Measurements from ENCODE around the gene SLC22A4.
A peak's percentile ranks its signal among the peaks of the same experiment; 100 is the strongest.

The SLC22A4 gene

DNA sequence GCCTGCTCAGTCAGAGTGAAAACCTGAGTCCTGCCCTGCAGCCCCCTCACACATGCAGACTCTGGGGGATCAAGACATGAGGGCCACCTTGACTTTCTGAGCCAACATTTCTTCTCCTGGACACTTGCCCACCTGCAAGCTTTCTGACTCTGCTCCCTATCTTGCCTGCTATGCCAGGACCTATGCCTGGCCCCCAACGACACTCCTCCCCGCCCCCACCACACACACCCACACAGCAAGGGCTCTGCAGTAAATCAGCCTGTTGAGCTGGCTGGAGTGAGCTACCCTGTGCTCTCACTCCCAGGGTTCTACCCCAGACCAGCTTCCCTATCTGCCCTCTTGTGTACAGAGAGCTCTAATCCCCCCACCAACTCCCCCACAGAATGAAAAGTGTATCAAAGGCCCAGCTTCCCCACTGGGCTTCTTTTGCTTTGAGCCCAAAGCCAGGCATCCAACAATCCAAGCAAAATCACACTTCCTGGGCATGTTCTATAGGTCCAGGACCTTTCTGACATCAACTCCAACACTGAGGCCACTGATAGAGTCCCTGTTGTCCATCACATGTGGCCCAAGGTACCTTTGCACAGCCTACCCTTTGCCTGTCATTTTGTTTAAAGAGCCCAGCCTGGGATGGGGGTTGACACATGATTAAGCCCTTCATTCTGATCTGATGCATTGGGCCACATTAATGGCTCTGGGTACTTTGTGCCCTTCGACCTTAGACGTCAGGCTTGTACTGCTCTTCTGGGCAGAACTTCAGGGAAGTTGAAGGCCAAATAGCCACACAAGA is 29.5 kb upstream of the SLC22A4 start:
- no peak for DNase-seq (ENCODE audit: extremely low read depth, low read depth)
- TF ChIP-seq CTCF (IDR thresholded peaks at IDR 0.05; ENCODE audit: low read depth, low read length): no peak

GRCh38 chr5:132265336-132266030 is 28.7 kb upstream of the SLC22A4 start:
- TF ChIP-seq CTCF (IDR thresholded peaks at IDR 0.05; ENCODE audit: low read depth, low read length): no peak
- peak; percentile 89 for DNase-seq (ENCODE audit: extremely low read depth, low read depth)

DNA sequence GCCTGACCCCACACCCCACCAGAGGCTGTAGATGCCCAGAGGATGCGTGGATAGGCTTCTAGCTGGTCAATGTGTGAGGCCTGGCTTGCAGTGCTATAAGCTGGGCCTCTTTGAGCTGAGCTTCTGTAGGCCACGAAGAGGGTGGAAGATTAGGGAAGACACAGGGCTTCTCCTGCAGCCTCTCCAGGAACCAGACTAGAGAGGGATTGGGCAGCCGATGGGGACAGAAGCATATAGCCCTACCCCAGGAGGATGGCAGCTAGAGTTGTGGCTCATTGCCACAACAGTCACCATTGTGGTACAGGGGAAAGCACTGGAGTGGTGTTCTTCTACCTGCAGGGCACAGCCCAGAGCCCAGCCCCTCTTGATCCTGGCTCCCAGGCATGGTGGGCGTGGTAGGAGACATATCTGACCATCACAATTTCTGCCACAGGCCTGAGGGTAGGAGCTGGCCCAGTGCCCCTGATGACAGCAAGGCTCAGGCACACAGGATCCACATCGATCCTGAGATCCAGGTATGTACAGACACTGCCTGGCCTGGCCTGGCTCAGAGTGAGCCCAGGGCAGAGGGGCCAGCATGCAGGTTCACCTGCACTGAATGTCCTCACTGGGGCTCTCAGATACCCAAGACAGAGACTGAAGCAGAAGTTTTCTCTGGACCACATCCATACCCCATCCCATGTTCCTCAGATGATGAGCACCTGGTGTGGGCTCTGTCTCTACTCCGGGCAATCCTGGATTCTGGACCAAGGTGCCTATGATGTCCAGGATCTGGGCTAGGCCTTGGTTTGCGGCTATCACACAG is 28.0 kb upstream of the SLC22A4 start:
- DNase-seq (ENCODE audit: extremely low read depth, low read depth): no peak
- TF ChIP-seq CTCF (IDR thresholded peaks at IDR 0.05; ENCODE audit: low read depth, low read length): no peak

- no peak for TF ChIP-seq CTCF (IDR thresholded peaks at IDR 0.05; ENCODE audit: low read depth, low read length)
- no peak for DNase-seq (ENCODE audit: extremely low read depth, low read depth)
Measured at GRCh38 chr5:132266836-132267160, 27.4 kb upstream of the SLC22A4 start.

DNA sequence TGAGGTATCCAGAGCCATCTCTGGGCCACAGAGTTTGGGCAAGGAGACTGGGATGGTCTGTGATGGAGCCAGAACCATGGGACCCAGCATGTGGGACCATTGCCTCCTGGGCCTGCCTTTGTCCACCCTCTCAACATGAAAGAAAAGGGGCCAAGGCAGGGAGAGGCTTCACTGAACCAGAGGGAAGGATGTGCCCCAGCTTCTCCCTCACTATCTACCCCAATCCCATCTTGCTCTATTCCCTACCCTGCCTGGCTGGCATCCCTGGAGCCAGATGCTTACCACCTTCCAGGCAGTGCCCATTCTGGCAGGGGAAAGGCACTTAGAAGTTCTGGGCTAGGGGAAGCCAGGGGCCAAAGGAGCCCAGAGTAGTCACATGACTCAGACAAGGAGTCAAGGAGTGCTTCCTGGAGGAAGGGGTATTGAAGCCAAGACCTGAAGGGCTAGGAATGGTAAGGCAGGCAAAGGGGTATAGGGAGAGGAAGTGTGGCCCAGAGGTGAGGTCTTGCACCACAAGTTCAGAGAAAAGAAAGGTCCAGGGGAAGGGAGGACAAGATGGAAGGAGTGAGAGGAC is 26.9 kb upstream of the SLC22A4 start:
- no peak for DNase-seq (ENCODE audit: extremely low read depth, low read depth)
- no peak for TF ChIP-seq CTCF (IDR thresholded peaks at IDR 0.05; ENCODE audit: low read depth, low read length)

- no peak for TF ChIP-seq CTCF (IDR thresholded peaks at IDR 0.05; ENCODE audit: low read depth, low read length)
Measured at GRCh38 chr5:132267931-132268768, 26.0 kb upstream of the SLC22A4 start.

More at GRCh38 chr5:132267931-132268768, 26.0 kb upstream of the SLC22A4 start:
- no peak for DNase-seq (ENCODE audit: extremely low read depth, low read depth)

Measured in AG09319 (cell line).